NCI-H146 treated with DMSO at 0.1 percent for 48 hours (cell line): ENCODE data around the gene FAT1.
"Not testable (repeated sequence)": the region's sequence is repeated elsewhere in the genome, so short reads cannot be mapped to it uniquely, and the experiment has no call there.

ENCODE experiments used
- DNase-seq: peaks from one replicate; lab custom pipeline; 2025; ENCODE audit not compliant: unreplicated experiment; lab: John Stamatoyannopoulos, UW

FAT1 gene, protein sequence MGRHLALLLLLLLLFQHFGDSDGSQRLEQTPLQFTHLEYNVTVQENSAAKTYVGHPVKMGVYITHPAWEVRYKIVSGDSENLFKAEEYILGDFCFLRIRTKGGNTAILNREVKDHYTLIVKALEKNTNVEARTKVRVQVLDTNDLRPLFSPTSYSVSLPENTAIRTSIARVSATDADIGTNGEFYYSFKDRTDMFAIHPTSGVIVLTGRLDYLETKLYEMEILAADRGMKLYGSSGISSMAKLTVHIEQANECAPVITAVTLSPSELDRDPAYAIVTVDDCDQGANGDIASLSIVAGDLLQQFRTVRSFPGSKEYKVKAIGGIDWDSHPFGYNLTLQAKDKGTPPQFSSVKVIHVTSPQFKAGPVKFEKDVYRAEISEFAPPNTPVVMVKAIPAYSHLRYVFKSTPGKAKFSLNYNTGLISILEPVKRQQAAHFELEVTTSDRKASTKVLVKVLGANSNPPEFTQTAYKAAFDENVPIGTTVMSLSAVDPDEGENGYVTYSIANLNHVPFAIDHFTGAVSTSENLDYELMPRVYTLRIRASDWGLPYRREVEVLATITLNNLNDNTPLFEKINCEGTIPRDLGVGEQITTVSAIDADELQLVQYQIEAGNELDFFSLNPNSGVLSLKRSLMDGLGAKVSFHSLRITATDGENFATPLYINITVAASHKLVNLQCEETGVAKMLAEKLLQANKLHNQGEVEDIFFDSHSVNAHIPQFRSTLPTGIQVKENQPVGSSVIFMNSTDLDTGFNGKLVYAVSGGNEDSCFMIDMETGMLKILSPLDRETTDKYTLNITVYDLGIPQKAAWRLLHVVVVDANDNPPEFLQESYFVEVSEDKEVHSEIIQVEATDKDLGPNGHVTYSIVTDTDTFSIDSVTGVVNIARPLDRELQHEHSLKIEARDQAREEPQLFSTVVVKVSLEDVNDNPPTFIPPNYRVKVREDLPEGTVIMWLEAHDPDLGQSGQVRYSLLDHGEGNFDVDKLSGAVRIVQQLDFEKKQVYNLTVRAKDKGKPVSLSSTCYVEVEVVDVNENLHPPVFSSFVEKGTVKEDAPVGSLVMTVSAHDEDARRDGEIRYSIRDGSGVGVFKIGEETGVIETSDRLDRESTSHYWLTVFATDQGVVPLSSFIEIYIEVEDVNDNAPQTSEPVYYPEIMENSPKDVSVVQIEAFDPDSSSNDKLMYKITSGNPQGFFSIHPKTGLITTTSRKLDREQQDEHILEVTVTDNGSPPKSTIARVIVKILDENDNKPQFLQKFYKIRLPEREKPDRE (N-terminal part only)

DNA sequence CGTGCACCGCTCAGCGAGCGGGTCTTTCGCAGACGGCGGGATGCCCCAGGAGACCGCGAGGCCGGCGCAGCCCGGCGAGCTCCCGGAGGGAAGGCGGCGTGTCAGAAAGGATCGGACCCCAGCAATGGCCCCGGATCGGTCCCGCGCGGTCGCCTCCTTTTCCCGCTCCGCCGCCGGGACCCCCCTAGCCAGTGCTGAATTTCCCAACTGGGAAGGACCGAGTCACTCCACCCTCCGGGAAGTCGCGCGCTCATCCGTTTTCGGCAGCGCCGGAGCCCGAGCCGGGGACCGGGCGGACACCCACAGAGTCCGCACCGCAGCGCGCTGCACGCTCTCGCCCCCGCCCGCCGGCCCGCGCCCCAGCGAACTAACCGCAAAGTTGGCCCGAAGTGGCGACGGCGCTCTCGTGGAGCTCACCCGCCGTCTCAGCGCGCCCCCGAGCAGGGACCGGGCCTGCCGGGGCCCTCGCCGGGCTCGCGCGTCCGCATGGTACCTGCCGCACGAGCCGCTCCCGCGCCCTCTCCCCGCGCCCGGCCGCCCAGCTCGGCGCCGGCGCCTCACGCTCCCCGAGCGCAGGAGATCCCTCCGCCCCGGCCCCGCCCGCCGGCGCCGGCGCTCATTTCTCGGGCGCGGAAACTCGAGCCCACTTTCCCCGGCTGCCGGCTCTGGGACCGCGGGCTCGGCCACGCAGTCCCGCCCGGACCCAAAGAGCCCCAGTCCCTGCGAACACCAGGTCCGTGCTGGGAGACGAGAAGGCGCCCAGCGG, at the start of gene FAT1:
TSS of gene FAT1 (minus strand) at position 565 of the 766 bp plus-strand sequence. CDS start 14,029 bp downstream, outside the sequence.
- no peak for DNase-seq

DNA sequence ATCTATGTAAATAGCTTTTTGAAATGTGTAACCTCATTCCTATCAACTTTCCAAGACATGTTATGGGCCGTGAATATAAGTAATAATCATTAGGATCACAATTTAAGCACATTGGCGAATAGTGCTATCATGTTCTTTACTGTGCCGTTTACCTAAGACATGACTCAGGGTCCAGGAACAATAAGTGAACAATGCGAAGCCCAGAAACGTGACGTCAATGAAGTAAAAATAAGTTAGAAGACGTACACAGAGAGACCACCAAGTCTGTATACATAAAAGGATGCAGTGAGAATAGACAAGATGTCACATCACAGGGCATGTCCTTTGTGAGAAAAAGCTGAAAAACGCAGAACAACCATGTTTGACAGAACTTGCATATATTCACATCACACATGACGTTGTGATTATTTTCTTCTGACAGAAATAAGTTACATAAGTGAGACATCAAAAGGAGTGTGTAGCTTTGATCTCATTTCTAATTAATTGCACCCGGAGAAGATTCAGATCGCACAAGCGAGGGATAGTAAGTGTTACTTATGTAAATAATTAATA, 49.4 kb upstream of the FAT1 start:
- no peak for DNase-seq

DNA sequence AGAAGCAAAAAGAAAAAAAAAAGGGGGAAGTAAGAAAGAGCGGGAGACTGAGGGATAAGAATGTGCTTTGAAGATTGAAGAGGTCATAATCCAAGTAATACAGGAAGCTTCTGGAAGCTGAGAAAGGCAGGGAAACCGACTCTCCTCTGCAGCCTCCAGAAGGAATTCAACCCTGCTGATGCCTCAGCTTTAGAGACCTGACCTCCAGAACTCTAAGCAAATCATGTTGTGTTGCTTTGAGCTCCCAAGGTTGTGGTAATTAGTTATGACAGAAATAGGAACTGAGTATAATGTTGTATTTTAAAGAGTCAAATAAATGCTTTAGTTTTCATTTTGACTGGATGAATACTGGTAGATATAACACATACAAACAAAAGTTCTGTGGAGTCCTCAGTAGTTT, 48.0 kb upstream of the FAT1 start:
- DNase-seq: no peak

DNA sequence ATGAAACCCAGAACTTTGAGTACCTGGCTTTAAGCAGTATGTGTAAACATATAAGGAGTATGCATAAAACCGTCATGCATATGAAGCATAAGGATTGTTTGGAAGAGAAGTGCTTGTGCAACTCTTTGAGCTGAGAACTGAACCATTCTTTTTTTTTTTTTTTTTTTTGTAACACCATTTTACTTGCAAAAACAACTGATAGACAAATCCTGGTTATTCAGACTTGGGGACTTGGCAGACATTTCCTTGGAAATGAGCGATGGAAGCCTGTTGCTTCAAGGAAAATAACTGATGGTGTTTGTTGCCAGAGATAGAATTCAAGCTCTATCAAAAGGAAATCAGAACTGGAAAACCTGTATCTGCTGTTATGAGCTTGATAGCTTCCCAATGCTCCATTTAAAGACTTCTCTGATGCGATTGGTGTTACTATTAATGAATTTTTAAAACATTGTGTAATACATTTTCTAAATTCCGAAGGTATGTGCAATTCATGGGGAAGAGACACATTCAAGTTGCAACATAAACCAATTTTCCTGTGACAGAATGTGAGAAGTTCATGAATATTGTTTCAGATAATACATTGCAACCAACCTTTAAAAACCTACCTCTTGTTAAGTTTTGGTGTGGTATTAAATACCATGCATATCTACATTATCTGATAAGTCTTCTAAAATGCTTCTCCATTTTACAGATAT, 47.0 kb upstream of the FAT1 start:
- DNase-seq: no peak

DNA sequence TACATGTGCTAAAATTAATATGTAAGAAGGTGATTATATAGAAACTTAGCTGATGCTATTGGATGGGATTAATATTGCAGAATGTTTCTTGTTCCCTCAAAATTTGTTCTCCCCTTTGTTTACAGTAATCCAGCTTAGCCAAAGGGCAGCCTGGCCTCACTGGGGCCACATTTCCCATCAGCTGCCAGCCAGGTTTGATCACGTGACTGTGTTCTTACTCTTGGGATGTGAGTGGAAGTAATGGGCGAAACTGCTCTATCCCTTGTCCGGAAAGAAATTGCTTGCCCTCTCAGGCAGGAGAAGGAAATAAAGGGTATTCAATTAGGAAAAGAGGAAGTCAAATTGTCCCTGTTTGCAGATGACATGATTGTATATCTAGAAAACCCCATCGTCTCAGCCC, 44.1 kb upstream of the FAT1 start:
- no peak for DNase-seq

DNA sequence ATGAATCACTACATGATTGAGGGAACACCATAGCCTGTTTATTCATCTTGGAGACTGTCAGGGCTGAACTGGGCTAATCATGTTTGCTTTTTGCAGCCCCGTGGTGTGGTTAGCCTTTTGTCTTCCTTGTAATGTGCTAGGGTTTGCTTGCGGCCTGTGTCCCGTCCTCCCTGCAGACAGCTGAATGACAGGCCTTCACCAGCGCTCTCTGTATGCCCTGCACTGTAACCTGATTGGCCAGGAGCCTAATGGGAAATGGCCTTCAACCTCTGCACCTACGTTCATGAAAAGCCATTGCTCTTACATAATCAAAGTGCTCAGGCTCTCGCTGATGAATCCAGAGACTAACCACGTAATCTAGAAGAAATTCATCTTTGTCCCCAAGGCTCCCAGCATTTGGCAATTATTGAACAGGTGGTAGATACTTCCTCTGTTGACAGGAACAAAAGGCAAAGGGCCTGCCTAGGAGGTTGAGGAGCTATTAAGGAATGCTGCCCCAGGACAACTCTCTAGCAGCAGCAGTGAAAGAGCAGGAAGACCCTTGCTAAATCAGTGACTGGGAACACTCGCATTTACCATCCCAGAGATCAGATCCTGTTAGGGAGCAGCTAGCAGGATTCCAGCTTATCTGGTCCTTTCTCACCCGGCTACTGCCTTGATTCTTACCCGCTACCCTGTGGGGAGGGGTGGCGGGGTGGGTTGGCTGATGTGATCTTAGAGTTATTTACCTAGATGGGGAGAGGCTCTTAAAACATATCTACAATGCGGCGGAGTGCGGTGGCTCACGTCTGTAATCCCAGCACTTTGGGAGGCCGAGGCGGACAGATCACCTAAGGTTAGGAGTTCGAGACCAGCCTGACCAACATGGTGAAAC, 42.3 kb upstream of the FAT1 start:
- no peak for DNase-seq

DNA sequence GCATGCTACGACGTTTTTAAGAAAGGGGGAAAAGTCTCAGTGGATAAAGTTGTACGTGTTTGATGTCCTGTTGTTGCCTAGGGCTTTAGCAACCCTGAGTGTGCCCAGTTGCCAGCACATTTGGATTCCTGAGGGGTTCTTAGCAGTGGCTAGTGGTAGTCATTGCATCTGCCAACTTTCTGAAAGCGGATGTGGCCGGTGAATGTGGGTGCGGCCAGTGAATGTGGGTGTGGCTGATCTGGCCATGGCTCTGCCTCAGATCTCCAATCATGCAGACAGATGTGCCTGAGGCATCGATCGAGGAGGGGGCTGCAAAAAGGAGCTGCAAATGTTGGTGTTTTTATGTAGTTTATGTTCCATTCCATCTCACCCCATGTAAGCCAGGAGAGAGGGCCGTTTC, 41.5 kb upstream of the FAT1 start:
- no peak for DNase-seq

DNA sequence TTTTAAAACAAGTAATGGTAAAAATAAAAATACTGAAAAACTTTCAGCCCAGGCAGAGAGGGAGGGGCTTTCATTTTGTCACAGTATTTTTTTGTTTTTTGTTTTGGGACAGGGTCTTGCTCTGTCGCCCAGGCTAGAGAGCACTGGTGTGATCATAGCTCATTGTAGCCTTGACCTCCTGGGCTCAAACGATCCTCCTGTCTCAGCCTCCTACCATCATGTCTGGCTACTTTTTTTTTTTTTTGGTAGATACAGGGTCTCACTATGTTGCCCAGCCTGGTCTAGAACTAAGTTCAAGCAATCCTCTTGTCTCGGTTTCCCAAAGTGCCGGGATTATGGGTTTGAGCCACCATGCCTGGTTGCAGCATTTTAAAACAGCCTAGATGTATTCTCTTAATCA, 40.8 kb upstream of the FAT1 start:
- DNase-seq: no peak

DNA sequence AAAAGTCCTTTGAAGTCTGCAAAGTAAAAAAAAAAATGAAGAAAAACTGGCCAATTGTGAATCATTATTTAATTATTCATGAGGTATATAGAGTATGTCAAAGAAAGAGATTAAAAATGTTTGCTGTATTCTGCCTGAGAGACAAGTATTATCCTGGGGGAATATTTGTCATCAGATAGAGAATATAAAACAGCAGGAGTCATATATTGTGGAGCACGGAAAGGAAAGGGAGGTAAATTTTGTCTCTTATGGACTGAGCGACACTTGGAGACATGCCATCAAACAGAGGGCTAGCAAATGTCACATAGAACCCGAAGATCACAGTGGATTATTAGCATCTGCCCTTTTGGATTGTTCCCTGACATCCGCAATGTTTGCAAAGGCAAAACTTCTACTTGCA, 39.2 kb upstream of the FAT1 start:
- DNase-seq: no peak

DNA sequence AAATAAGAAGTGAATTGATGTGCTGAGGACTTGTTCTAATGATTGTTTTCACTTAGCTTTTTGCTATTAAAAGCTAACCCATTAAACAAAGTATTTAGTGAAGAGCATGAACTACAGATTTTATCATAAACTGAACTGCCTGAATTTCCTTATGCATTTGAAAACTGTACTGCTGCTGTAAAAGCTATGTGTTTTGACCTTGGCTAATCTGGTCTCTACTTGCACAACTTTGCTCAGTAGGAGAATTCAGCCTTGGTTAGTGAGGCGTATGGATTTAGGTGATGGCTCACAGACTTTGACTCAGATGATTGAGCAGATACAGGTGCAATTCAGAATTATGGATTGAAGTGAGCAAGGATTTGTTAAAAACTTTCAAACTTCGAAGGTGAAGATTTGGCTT, 38.7 kb upstream of the FAT1 start:
- no peak for DNase-seq

DNA sequence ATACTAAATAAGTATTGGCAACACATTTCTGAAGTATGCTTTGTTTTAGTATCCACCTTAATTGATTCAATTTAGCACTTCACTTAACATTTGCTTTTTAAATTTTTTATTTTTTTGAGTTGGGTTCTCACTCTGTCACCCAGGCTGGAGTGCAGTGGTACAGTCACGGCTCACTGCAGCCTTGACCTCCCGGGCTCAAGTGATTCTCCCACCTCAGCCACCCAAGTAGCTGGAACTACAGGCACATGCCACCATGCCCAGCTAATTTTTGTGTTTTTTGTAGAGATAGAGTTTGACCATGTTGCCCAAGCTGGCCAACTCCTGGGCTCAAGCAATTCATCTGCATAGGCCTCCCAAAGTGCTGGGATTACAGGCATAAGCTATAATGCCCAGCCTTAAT, 38.3 kb upstream of the FAT1 start:
- not testable (repeated sequence) for DNase-seq

DNA sequence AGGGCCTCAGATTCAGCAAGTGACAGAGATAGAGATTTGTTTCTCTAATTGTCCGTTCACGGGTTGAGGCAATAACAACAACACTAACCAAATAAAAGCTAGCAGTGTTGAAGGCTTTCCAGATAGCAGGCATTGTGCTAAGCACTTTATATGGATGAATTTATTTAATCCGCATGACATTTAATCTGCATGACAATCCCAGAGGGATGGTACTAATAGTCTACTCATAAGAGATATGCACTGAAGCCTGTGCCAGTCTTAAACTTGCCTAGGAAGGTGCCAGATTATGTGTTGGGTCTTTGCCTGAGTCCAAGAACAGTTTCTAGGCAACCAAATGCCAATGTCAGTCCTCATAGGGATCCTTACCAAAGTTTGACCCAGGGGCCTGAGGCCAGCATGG, 37.7 kb upstream of the FAT1 start:
- DNase-seq: no peak

DNA sequence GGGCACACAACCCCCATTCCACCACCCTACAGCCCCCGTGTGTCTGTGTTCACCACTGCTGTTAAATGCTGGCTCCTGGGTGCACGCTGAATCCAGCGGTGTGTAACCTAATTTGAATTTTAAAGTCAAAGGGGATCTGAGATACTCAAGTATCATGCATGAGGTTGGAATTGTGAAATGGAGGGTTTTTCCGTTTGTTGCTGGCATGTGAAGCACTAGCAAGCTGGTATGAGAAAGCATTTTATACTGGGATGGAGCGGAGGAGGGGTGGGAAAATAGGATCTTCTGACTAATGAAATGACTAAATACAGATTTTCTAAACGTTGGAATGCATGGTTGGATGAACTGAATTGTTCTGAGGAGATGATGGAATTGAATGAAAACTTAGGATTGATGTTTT, 36.9 kb upstream of the FAT1 start:
- DNase-seq: no peak

DNA sequence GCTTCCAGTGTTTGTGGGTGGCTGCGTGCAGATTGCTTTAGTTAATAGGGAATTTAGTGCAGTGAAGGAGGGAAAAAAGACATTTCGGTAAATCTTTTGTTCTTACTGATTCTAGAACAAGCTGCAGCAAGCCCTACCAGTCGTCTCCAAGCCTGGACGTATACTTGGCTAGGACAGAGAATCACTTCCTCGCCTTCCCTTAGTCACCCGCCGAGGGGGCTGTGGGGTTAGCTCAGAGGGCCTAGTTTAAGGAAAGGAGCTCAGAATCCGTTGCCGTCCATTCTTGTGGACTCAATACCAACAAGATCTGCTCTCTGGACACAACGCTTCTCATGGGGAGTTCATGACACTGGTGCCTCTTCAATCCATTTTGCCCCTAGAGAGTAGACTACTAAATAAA, 36.3 kb upstream of the FAT1 start:
- no peak for DNase-seq

DNA sequence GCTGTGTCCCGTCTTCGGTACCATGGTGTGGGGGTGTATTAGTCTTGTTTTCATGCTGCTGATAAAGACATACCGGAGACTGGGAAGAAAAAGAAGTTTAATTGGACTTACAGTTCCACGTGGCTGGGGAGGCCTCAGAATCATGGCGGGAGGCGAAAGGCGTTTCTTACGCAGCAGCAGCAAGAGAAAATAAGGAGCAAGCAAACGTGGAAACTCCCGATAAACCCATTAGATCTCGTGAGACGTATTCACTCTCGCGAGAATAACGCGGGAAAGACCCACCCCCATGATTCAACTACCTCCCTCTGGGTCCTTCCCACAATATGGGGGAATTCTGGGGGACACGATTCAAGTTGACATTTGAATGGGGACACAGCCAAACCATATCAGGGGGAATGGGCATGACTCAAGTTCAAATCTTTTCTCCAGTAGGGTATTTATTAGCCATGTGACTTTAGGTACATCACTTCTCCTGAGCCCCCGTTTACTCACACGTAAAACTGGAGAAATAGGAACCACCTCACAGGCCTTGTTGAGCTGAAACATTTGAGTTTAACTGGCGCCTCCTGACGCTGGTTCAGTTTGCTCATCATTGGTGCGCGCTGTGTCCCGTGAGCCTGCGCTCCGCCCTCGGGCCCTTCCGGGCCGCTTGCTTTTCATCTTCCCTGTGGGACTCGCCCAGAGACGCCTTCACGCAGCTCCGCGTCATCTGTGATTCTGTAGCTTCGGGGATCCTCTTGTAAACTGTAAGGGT, 35.5 kb upstream of the FAT1 start:
- DNase-seq: no peak

DNA sequence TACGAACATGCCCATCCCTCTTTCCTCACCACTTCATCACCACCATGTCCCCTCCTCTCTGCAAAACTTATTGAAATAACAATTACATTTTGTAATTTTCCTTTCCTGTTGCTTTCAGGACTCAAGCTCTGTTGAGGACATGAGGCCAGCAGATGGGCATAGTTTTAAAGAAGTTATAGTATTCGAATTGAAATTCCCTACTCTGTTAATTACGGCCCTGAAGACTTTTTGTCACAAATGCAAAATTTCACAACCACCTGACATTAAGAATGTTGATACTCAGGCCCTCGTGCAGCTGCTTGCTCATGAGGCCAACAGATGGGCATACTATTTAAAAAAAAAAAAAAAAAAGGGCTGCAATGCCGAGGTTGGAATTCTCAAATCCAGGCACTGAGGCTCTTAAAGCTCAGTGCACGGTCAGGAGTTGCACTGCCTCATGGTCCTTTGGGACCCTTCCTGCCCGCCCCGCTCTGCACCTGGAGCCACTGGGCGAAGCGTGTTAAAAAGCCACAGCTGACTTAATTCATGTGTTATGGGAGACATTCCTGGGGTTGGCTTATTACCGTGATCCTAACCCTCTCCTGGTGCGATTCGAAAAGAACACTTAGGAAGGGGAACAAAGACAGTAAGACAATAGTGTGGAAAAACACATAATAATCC, 34.2 kb upstream of the FAT1 start:
- DNase-seq: no peak

DNA sequence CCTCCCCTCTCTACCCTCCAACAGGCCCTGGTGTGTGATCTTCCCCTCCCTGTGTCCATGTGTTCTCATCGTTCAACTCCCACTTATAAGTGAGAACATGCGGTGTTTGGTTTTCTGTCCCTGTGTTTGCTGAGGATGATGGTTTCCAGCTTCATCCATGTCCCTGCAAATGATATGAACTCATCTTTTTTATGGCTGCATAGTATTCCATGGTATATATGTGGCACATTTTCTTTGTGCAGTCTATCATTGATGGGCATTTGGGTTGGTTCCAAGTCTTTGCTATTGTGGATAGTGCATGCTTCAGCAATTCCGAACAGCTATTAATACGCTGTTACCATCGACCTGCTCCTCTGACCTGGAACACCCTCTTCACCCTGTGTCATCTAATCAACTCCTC, 32.9 kb upstream of the FAT1 start:
- DNase-seq: not testable (repeated sequence)
